GM21390 (cell line): Measurements from ENCODE around the gene CDC34.

Experiments used
- ATAC-seq: cut with Tn5 transposase; IDR thresholded peaks from one replicate; pipeline ENCODE4 v1.9.1; 2021; ENCODE audit not compliant: unreplicated experiment

The CDC34 gene

DNA sequence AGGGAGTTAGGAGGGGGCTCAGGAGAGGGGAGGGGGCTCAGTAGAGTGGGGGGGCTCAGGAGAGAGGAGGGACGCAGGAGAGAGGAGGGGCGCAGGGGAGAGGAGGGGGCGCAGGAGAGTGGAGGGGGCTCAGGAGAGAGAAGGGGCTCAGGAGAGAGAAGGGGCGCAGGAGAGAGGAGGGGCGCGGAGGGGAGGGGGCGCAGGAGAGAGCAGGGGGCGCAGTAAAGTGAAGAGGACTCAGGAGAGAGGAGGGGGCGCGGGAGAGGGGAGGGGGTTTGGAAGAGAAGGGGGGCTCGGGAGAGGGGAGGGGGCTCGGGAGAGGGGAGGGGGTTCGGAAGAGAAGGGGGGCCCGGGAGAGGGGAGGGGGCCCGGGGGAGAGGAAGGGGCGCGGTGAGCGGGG is 34.6 kb upstream of the CDC34 start:
- ATAC-seq: no peak

DNA sequence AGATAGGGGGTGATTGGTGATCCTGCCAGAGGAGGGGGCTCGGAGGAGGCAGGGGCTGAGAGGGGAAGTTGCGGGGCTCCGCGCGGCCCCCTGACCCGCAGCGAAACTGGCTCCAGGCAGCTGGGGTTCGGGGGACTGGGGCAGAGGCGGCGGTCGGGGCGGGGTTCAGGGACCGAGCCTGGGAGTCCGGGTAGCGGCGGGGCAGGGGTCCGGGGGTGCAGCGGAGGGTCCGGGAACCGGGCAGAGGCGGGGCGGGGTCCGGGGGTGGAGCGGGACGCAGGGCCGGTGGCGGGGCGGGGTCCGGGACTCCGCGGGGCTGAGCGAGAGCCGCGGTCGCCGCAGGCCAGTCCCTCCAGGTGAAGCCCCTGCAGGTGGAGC is 34.1 kb upstream of the CDC34 start:
- no peak for ATAC-seq

DNA sequence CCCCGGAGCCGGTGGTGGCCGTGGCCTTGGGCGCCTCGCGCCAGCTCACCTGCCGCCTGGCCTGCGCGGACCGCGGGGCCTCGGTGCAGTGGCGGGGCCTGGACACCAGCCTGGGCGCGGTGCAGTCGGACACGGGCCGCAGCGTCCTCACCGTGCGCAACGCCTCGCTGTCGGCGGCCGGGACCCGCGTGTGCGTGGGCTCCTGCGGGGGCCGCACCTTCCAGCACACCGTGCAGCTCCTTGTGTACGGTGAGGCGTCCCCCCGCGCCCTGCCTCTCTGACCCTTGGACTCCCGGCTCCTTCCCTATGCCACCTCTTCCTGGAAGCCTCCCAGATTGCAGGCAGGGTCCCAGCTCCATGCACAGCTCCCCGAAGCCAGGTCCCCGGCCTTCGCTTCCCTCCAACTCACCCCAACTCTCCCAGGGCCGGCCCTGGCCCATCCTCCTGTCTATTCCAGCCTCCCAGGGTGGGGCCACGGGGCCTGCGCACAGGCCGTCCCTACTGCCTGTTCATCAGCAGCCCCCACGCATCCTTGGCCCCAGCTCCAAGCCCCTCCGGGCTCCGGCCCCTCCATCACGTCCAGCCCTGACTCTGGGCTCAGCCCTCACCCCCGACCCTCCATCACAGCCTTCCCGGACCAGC is 33.6 kb upstream of the CDC34 start:
- no peak for ATAC-seq

DNA sequence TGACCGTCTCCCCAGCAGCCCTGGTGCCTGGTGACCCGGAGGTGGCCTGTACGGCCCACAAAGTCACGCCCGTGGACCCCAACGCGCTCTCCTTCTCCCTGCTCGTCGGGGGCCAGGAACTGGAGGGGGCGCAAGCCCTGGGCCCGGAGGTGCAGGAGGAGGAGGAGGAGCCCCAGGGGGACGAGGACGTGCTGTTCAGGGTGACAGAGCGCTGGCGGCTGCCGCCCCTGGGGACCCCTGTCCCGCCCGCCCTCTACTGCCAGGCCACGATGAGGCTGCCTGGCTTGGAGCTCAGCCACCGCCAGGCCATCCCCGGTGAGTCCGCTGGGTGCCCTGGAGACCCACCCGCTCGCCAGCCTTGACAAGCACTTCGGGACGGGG is 33.1 kb upstream of the CDC34 start:
- no peak for ATAC-seq

DNA sequence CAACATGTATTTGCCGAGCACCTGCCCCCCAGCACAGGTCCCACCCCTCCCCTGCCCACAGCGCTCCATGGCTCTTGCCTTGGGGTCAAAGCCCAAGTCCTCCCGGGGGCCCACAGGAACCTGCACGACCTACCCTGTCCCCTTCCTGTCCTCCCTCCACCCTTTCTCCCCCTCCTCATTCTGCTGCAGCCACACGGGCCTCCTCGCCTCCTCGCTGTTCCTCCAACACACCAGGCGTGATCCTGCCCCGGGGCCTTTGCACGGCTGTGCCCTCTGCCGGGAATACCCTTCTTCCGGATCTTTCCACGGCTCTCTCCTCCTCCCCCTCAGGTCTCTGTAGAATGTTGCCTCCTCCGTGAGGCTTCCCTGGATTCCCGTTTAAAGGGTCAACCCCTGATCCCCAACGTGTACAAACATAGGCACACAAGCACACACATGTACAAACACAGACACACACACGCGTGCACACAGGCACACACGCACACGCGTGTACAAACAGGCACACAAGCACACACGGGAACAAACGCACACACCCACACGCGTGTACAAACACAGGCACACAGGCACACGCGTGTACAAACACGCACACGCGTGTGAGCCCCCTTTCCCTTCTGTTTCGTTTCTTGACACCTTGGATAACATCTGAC is 32.5 kb upstream of the CDC34 start:
- ATAC-seq: no peak

DNA sequence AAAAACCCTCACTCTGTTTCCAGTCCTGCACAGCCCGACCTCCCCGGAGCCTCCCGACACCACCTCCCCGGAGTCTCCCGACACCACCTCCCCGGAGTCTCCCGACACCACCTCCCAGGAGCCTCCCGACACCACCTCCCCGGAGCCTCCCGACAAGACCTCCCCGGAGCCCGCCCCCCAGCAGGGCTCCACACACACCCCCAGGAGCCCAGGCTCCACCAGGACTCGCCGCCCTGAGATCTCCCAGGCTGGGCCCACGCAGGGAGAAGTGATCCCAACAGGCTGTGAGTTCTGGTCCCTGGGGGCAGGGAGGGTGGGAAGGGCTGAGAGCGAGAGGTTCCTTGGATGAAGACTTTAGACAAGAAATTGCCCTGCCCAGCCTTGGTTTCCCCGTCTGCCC is 29.9 kb upstream of the CDC34 start:
- ATAC-seq: no peak

DNA sequence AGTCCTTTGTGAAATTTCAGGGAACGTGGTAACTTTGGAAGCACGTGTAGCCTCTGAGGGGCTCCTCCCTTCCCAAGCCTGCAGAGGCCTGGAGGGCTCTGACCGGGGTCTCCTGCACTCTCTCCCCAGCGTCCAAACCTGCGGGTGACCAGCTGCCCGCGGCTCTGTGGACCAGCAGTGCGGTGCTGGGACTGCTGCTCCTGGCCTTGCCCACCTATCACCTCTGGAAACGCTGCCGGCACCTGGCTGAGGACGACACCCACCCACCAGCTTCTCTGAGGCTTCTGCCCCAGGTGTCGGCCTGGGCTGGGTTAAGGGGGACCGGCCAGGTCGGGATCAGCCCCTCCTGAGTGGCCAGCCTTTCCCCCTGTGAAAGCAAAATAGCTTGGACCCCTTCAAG is 26.9 kb upstream of the CDC34 start:
- no peak for ATAC-seq

DNA sequence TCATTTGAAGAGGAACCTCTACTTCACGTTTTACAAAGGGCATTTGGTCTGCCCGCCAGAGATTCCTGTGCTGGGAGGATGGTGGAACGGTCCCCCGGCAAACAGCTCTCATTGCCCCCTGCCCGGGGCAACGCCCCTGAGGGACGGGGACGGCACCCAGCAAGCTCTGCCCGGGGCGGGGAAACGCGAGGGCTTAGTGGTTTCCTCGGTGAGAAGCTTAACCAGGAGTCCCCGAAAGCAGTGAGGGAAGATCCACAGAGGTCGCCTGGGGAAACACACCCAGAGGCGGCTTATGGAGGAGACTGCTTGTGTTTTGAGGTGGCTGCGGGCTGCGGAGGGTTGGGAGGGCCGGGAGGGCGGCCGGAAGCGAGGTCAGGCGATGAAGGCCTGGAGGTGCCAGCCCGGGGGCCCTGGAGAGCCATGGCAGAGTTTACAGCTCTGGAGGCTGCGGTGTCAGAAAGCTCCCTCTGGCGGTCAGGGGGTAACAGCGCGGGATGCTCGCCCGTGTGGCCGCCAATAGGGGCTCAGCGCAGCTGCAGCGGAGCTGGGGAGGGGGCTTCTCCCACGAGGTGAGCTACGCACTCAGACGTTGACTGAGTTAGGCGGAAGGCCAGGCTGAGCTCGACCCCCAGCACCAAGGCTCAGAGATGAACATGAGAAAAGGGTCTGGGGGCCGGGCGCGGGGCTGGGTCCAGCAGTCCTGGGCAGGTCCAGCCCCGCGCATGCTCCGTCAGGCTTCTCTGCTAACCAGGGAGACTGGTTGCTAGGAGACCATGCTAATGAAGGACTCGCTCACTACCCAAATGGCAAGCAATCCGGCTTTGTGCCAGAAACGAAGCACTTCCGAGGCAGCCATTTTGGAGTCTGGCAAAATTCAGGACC is 24.9 kb upstream of the CDC34 start:
- ATAC-seq: peak; percentile 57

DNA sequence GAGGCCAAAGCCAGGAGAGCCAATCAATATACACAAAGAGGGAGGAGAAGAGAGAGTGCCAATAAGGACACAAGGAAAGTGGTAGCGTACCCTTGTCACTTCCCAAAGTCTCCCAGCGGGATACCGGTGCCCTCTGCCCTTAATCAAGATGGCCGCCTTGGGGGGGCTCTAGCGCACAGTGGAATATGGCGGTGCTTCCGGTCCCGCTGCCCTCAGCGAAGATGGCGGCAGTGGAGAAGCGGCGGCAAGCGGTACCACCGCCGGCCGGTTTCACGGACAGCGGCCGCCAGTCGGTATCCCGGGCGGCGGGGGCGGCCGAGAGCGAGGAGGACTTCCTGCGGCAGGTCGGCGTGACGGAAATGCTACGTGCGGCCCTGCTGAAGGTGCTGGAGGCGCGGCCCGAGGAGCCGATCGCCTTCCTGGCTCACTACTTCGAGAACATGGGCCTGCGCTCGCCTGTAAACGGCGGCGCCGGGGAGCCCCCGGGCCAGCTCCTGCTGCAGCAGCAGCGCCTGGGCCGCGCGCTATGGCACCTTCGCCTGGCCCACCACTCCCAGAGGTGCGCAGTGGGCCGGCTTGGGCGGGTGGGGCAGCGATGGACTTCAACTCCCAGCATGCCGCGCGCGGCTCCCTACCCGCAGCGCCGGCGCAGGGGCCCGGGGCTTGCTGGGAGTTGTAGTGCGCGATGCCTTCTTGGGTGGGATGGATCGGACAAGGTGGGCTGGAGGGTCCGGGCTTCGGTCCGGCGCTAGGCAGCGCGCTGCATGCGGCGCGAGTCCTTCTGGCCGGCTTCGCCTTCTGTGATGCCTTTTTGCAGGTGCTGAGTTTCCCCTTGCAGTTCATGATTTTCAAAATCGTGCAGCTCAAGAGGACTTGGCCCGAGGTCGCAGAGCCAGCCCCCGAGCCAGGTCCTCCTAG is 24.0 kb upstream of the CDC34 start, which contains the start of gene TPGS1:
Gene TPGS1 (plus strand): TSS at position 212 of the 918 bp plus-strand sequence. CDS start 10 bp downstream, at position 222.
- ATAC-seq: peak; percentile 45

DNA sequence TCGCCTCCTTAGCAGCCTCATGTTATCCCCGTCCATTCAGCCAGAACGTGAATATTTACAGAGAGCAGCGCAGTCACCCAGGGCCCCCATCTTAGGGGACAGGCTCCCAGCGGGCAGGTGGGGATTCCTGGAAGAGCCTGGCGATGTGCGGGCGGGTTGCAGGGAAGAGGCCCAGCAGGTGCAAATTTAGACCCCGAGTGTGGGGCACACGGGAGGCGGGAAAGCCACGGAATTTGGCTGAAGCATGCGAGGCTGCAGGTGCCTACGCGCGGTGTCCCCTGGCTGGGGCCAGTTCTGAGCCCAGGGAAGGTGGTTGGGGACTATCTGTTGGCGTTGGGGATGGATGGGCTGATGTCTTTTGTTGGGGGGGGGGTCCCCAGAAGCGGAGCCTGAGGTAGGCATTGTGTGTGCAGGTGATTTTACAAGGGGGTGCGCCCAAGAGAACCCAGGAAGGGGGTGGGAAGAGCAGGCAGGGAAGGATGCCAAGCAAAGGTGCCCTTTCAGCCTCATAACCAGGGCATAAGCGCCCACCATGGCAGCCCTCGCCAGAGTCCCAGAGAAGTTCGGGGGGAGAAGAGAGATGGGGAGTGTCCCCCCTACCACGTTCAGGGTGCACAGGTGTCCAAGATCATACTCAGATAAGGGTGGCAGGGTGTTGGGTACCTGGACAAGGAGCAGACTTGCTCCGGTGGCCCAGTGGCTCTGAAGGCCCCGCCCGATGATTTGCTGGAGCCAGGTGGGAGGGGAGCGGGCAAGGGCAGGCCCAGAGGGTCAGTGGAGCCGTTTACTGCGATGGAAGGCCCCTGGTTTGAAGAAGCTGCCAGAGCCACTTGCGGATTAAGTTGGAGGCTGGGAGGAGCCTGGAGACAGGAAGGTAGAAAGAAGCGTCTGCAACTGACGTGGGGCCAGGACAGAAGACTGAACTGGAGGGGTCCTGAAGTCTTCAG is 23.1 kb upstream of the CDC34 start:
- no peak for ATAC-seq

DNA sequence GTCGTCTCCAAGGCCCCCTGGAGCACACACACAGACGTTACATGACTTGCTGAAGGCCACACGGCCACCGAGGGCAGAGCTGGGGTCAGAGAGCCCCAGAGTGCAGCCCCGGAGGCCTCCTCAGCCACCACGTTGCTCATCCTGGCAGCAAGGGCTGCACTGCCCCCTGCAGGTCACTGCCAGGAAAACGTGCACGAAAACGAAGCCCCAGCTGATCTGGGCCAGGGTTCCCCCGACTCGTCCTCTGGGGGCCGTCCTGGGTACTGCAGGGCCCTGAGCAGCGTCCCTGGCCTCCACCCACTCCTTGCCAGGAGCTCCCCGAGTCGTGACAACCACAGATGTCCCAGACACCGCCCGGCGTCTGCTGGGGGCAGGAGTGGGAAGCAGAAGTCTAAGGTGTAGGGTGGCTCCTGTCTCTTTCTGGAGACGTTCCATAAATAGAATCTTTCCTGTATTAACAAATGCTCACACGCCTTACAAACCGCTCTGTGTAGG is 20.9 kb upstream of the CDC34 start:
- peak; percentile 25 for ATAC-seq

DNA sequence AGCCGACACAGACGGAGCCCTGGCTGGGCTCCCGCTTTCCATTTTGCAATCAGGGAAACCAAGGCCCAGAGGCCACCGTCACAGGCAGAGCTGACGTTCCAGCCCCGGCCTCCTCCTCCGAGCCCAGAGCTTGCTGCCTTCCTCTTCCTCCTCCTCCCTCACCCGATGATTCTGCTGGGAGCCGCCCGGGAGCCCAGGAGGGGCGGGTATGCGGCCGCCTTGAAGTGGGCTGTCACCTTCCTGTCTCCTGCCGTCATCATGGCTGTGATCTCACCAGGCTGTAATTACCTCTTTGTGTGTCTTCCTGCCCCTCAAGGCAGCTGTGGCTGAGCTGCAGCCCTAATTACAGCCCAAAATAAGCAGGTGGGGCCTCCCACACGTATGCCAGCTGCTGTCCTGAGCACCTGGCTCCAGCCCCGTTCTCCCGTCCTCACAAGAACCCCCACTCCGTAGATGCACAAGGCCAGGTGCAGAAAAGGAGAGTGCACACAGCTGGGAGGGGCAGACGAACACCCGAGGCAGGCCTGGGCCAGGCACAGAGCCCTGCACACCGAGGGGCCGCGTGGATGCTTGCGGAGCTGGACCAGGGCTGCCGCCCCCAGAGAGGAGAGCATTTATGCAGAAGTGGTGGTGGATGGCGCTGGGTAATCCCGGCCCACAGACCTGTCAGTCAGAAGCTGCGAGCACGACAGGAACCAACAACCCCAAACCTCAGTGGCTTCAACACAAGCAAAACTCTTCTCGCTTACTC is 20.3 kb upstream of the CDC34 start:
- no peak for ATAC-seq

DNA sequence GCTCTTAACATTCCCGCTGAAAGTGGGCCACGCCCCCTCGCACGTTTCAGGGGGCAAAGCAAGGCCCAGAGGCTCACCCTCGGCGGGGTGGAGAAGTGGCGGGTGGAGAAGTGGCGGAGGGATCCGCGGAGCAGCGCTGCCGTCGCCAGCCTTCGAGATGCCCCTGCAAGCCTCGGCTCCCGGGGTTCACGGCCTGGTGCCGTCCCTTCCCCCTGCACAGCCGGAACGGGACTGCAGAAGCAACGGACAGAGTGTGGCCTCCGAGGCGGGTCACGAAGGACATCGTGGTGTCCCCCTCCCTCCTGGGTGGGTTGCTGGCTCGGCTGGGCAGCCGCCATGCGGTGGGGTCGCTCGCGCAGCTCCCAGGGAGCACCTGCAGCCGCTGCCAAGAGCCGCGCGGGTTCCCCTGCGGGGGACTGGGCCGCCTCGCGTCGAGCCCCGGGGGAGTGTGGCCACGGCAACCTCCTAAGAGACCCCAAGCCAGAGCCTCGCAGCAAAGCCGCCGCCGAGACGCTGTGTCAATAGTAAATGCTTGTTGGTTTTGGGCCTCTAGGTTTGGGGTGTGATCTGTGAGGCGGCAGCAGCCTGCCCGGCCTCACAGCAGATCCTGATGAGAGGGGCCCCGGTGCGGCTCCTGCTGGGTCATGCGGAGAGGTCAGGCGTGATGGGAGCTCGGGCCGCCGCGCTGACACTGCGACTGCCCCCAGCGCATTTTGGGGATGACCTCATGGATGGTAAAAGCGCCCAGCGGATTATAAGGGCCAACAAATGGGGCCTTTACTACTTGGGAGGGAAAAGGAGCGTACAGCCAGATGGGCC is 18.8 kb upstream of the CDC34 start:
- no peak for ATAC-seq

DNA sequence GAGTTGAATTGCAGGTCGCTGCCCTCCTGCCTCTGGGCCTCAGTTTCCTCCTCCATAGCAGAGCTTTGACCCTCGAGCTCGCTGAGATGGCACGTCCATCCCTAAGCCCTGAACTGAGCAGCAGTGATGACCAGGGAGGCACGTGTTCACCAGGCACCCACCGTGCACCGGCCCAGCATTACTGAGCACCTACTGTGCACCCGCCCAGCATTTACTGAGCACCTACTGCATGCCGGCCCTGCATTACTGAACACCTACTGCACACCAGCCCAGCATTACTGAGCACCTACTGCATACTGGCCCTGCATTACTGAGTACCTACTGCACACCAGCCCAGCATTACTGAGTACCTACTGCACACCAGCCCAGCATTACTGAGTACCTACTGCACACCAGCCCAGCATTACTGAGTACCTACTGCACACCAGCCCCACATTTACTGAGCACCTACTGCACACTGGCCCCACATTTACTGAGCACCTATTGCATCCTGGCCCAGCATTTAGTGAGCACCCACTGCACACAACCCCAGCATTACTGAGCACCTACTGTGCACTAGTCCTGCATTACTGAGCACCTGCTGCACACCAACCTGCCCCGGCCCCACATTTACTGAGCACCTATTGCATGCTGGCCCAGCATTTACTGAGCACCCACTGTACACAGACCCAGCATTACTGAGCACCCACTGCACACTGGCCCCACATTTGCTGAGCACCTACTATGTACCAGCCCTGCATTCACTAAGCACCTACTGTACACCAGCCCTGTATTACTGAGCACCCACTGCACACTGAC is 18.0 kb upstream of the CDC34 start:
- ATAC-seq: no peak

DNA sequence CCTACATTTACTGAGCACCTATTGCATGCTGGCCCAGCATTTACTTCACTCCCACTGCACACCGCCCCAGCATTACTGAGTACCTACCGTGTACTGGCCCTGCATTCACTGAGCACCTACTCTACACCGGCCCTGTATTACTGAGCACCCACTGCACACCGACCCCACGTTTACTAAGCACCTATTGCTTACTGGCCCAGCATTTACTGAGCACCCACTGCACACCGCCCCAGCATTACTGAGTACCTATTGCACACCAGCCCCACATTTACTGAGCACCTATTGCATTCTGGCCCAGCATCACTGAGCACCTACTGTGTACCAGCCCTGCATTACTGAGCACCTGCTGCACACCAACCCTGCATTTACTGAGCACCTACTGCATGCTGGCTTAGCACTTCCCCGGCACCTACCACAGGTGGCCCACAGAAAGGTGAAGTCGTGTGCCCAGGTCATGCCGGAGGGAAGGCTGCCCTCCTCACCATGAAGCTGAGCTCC is 17.3 kb upstream of the CDC34 start:
- ATAC-seq: no peak

DNA sequence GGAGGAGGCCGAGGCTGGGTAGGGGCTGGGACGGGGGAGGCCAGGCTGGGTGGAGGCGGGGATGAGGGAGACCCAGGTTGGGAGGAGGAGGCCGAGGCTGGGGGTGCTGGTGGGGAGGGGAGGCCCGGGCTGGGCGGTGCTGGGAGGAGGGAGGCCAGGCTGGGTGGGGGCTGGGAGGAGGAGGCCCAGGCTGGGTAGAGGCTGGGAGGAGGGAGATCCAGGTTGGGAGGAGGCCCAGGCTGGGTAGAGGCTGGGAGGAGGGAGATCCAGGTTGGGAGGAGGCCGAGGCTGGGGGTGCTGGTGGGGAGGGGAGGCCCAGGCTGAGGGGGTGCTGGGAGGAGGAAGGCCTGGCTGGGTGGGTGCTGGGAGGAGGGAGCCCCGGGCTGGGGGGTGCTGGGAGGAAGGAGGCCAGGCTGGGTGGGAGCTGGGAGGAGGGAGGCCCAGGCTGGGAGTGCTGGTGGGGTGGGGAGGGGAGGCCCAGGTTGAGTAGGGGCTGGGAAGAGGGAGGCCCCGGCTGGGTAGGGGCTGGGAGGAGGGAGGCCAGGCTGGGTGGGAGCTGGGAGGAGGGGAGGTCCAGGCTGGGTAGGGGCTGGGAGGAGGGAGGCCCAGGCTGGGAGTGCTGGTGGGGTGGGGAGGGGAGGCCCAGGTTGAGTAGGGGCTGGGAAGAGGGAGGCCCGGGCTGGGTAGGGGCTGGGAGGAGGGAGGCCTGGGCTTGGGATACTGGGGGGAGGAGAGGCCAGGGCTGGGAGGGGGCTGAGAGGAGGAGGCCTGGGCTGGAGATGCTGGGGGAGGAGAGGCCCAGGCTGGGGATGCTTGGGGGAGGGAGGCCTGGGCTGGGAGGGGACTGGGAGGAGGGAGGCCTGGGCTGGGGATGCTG is 13.6 kb upstream of the CDC34 start:
- no peak for ATAC-seq
